Fibroblast of peridontal ligament (primary cell): Measurements from ENCODE around the gene ANKRD13C.
"Not testable (repeated sequence)": the region's sequence is repeated elsewhere in the genome, so short reads cannot be mapped to it uniquely, and the experiment has no call there.

ENCODE experiments used
- DNase-seq: peaks from one replicate; pipeline ENCODE4 v3.0.0-alpha.2; 2010; ENCODE audit errors: extremely low read depth

Gene ANKRD13C

GRCh38 chr1:70360321-70360720 is 5.8 kb upstream of the ANKRD13C start:
- no peak for DNase-seq

GRCh38 chr1:70358921-70359564 is 4.5 kb upstream of the ANKRD13C start:
- no peak for DNase-seq

- peak; percentile 10 for DNase-seq
These were observed 1.4 kb upstream of the ANKRD13C start for GRCh38 chr1:70355920-70356319.

GRCh38 chr1:70355111-70355407 is 537 bp upstream of the ANKRD13C start:
- no peak for DNase-seq

GRCh38 chr1:70353601-70354331 is 756 bp downstream of the ANKRD13C start:
- peak; percentile 68 for DNase-seq

GRCh38 chr1:70353044-70353443 is 1.5 kb downstream of the ANKRD13C start:
- no peak for DNase-seq

- DNase-seq, result not testable (repeated sequence)
These were observed 4.7 kb downstream of the ANKRD13C start for GRCh38 chr1:70349799-70350198.

- DNase-seq, result peak; percentile 29
These were observed 5.9 kb downstream of the ANKRD13C start for GRCh38 chr1:70348399-70349165.

GRCh38 chr1:70339644-70340043 is 14.9 kb downstream of the ANKRD13C start:
- DNase-seq, result not testable (repeated sequence)

- DNase-seq, result no peak
These were observed 18.5 kb downstream of the ANKRD13C start for GRCh38 chr1:70336050-70336449.

GRCh38 chr1:70334436-70334835 is 20.1 kb downstream of the ANKRD13C start:
- DNase-seq, result no peak

GRCh38 chr1:70333245-70333644 is 21.3 kb downstream of the ANKRD13C start:
- no peak for DNase-seq

GRCh38 chr1:70331962-70332361 is 22.6 kb downstream of the ANKRD13C start:
- DNase-seq, result peak; percentile 38

GRCh38 chr1:70327306-70328076 is 27.0 kb downstream of the ANKRD13C start:
- DNase-seq, result no peak

- no peak for DNase-seq
These were observed 29.8 kb downstream of the ANKRD13C start for GRCh38 chr1:70324683-70325082.

GRCh38 chr1:70319750-70320149 is 34.8 kb downstream of the ANKRD13C start:
- DNase-seq, result peak; percentile 42

- no peak for DNase-seq
These were observed 36.3 kb downstream of the ANKRD13C start for GRCh38 chr1:70318191-70318590.

GRCh38 chr1:70317087-70317486 is 37.4 kb downstream of the ANKRD13C start:
- no peak for DNase-seq

- DNase-seq, result no peak
These were observed 38.7 kb downstream of the ANKRD13C start for GRCh38 chr1:70315782-70316181.

- DNase-seq, result no peak
These were observed 39.7 kb downstream of the ANKRD13C start for GRCh38 chr1:70314706-70315304.

- DNase-seq, result no peak
These were observed 43.2 kb downstream of the ANKRD13C start for GRCh38 chr1:70311369-70311768.

- no peak for DNase-seq
These were observed 55.0 kb downstream of the ANKRD13C start for GRCh38 chr1:70299472-70299871.
